Fibroblast of lung (primary cell): ENCODE results near the gene LIPG. TPM values are rescaled to one million over a fixed set of nuclear protein-coding genes. Genes with fewer than 3 reads are reported as not detected.

Experiments
- DNase-seq, 2 donors: peaks; one replicate each; pipeline versions ENCODE4 v3.0.0 to v3.0.0-alpha.2; 2010; ENCODE audit warnings: low read depth in 2 of 2
- H2AFZ ChIP-seq: 2 replicates; pipeline ENCODE4 v1.5.1; 2012; ENCODE audit warnings: low read length, control low read depth, inconsistent platforms
- H3K27ac ChIP-seq: 2 replicates; pipeline ENCODE4 v1.5.1; 2011; ENCODE audit warnings: low read length, control low read depth; ENCODE audit not compliant: insufficient read depth
- H3K27me3 ChIP-seq: 2 replicates; pipeline ENCODE4 v1.5.1; 2011; ENCODE audit warnings: mild to moderate bottlenecking, low read length; ENCODE audit not compliant: control insufficient read depth, insufficient read depth
- H3K36me3 ChIP-seq: 2 replicates; pipeline ENCODE4 v1.5.1; 2011; ENCODE audit warnings: low read length; ENCODE audit not compliant: control insufficient read depth, insufficient read depth
- H3K4me1 ChIP-seq: 2 replicates; pipeline ENCODE4 v1.5.1; 2011; ENCODE audit warnings: low read length; ENCODE audit not compliant: control insufficient read depth, insufficient read depth; ENCODE audit errors: extremely low read depth
- H3K4me2 ChIP-seq: 2 replicates; pipeline ENCODE4 v1.5.1; 2011; ENCODE audit warnings: low read length, control low read depth; ENCODE audit not compliant: insufficient read depth; ENCODE audit errors: extremely low read depth
- H3K4me3 ChIP-seq, 4 experiments: fragments of 200-600 bp in 1 of 4; sonication (generic) in 1 of 4; replicated peaks in 1 of 4; 2 replicates each; pipeline ENCODE4 v1.5.1; 2011 to 2016; ENCODE audit warnings: low read length in 4 of 4, low read depth in 3 of 4, mild to moderate bottlenecking in 3 of 4, control low read depth in 2 of 4, inconsistent platforms in 1 of 4, mixed read lengths in 1 of 4; ENCODE audit not compliant: insufficient read depth in 1 of 4; ENCODE audit errors: control extremely low read depth in 1 of 4
- H3K79me2 ChIP-seq: 2 replicates; pipeline ENCODE4 v1.5.1; 2012; ENCODE audit warnings: mild to moderate bottlenecking, low read length, inconsistent platforms; ENCODE audit not compliant: control insufficient read depth, insufficient read depth
- H3K9ac ChIP-seq: 2 replicates; pipeline ENCODE4 v1.5.1; 2011; ENCODE audit warnings: mild to moderate bottlenecking, low read length, control low read depth; ENCODE audit not compliant: insufficient read depth
- H3K9me3 ChIP-seq: 2 replicates; pipeline ENCODE4 v1.5.1; 2012; ENCODE audit warnings: low read depth, low read length; ENCODE audit not compliant: control insufficient read depth, insufficient read depth
- H4K20me1 ChIP-seq: 2 replicates; pipeline ENCODE4 v1.5.1; 2011; ENCODE audit warnings: low read length; ENCODE audit not compliant: control insufficient read depth, insufficient read depth; ENCODE audit errors: extremely low read depth
- CTCF ChIP-seq, 2 donors: IDR thresholded peaks in 1 of 2; conservative IDR thresholded peaks in 1 of 2; 1 replicate in 1 of 2; 2 replicates in 1 of 2; pipeline ENCODE4 v1.5.1; 2011 to 2012; ENCODE audit warnings: low read length in 2 of 2, control low read depth in 1 of 2, inconsistent platforms in 1 of 2, low read depth in 1 of 2, mild to moderate bottlenecking in 1 of 2
- EZH2 ChIP-seq: IDR thresholded peaks from 2 replicates; pipeline ENCODE4 v1.5.1; 2012; ENCODE audit warnings: low read length, control low read depth, mild to moderate bottlenecking; ENCODE audit errors: missing control alignments
- polyA plus RNA-seq, 2 donors: library from polyadenylated mRNA; depleted of rRNA in 1 of 2; stranded (reverse) in 1 of 2; unstranded in 1 of 2; fragments of >200 nt; gene quantifications; 2 replicates each; pipeline ENCODE4 v1.2.1, GENCODE V29; 2011 to 2012; ENCODE audit warnings: missing spikeins in 1 of 2
- total RNA-seq: library from RNA; depleted of rRNA; stranded (reverse); fragments of >200 nt; gene quantifications from 2 replicates; pipeline ENCODE4 v1.2.1, GENCODE V29; 2014

Gene LIPG
- total and polyA plus RNA-seq, 2 donors (not counting 1 experiment from before 2014, with no cell fraction given), result 0.30 to 0.50 TPM

- H3K4me3 ChIP-seq, result no peak overlapping the region
- H3K36me3 ChIP-seq, result no peaks in the 10 kb centered on the region
- no peak overlapping the region for H3K9ac ChIP-seq
- H3K4me1 ChIP-seq, result no peaks in the 10 kb centered on the region
- no peaks in the 10 kb centered on the region for H3K9me3 ChIP-seq
- no peak overlapping the region for H2AFZ ChIP-seq
- H3K4me2 ChIP-seq, result no peak overlapping the region
- no peak overlapping the region for H3K27ac ChIP-seq
- DNase-seq, result peak in 1 of 2 donors; percentile 44
- H3K27me3 ChIP-seq, result peaks cover 3% of the 10 kb centered on the region
- H4K20me1 ChIP-seq, result no peaks in the 10 kb centered on the region
- H3K79me2 ChIP-seq, result no peaks in the 10 kb centered on the region
- TF ChIP-seq CTCF (conservative IDR thresholded peaks at IDR 0.05 in 1 of 2, IDR thresholded peaks at IDR 0.05 in 1 of 2; ENCODE audit: low read depth in 1 of 2, low read length in 2 of 2) (no peak), EZH2 (no peak)
Measured at GRCh38 chr18:49597157-49597931, 35.5 kb downstream of the LIPG start.

DNA sequence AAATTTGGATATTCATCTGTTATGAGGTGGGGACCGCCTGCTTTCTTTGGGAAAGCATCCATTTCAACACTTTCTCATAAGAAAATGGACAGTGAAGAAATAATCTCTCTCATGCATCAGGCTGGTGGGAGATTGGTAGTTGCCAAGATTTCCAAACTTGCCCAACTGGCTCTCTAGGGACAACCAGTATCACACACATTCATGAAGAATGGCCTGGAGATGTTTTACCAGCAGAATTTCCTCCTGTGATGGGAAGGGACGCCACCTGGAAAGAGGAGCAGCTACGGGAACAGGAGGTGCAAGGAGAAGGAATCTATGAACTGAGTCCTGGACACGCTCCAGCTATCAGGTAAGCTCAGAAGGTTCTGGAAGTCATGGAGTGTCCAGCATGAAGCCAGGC lies 39.4 kb downstream of the LIPG start:
- no peak overlapping the region for H3K27ac ChIP-seq
- H3K36me3 ChIP-seq, result no peaks in the 10 kb centered on the region
- no peak overlapping the region for H3K9ac ChIP-seq
- no peak overlapping the region for H2AFZ ChIP-seq
- no peaks in the 10 kb centered on the region for H3K27me3 ChIP-seq
- H3K4me1 ChIP-seq, result no peaks in the 10 kb centered on the region
- DNase-seq, result no peak
- H3K4me3 ChIP-seq, result no peak overlapping the region
- no peak overlapping the region for H3K4me2 ChIP-seq
- no peaks in the 10 kb centered on the region for H3K79me2 ChIP-seq
- no peaks in the 10 kb centered on the region for H4K20me1 ChIP-seq
- TF ChIP-seq EZH2, result no peak
- no peak for TF ChIP-seq CTCF (conservative IDR thresholded peaks at IDR 0.05 in 1 of 2, IDR thresholded peaks at IDR 0.05 in 1 of 2; ENCODE audit: low read depth in 1 of 2, low read length in 2 of 2)
- no peaks in the 10 kb centered on the region for H3K9me3 ChIP-seq

GRCh38 chr18:49608366-49609255 lies 46.8 kb downstream of the LIPG start:
- Histone ChIP-seq H2AFZ (no peak overlapping the region), H3K4me2 (no peak overlapping the region)
- no peak for TF ChIP-seq CTCF (conservative IDR thresholded peaks at IDR 0.05 in 1 of 2, IDR thresholded peaks at IDR 0.05 in 1 of 2; ENCODE audit: low read depth in 1 of 2, low read length in 2 of 2)
- no peak for TF ChIP-seq EZH2

More at GRCh38 chr18:49608366-49609255, 46.8 kb downstream of the LIPG start:
- Histone ChIP-seq H4K20me1 (no peaks in the 10 kb centered on the region), H3K27me3 (peaks cover 4% of the 10 kb centered on the region), H3K4me1 (no peaks in the 10 kb centered on the region), H3K79me2 (no peaks in the 10 kb centered on the region), H3K9ac (no peak overlapping the region), H3K4me3 (no peak overlapping the region), H3K9me3 (no peaks in the 10 kb centered on the region), H3K36me3 (no peaks in the 10 kb centered on the region), H3K27ac (no peak overlapping the region)
- DNase-seq, result no peak
